Heart left ventricle (tissue), 16 donors: ENCODE data around the gene ASNSD1. TPM values are rescaled to one million over a fixed set of nuclear protein-coding genes. Genes with fewer than 3 reads are reported as not detected.

Experiments used
- ATAC-seq, 4 donors: fragments of 200-7000 bp; cut with Tn5 transposase; one replicate each; pipeline ENCODE4 v1.9.1; 2020 to 2022; ENCODE audit warnings: moderate library complexity in 4 of 4, mild to moderate bottlenecking in 3 of 4, moderate number of reproducible peaks in 1 of 4
- DNase-seq, 5 donors: peaks; one replicate each; pipeline ENCODE4 v3.0.0-alpha.2; 2020
- H3K27ac ChIP-seq, 12 donors: fragments of 200-600 bp; sonication (generic) in 4 of 12; one replicate each; pipeline versions ENCODE4 v1.5.0 to v1.8.0; 2016 to 2022; ENCODE audit warnings: mild to moderate bottlenecking in 2 of 12
- H3K27me3 ChIP-seq, 9 donors: fragments of 200-600 bp; sonication (generic) in 2 of 9; one replicate each; pipeline versions ENCODE4 v1.5.1 to v1.8.0; 2016 to 2022; ENCODE audit warnings: mild to moderate bottlenecking in 3 of 9
- H3K36me3 ChIP-seq, 9 donors: fragments of 200-600 bp; sonication (generic) in 2 of 9; one replicate each; pipeline versions ENCODE4 v1.5.0 to v1.8.0; 2018 to 2022; ENCODE audit warnings: mild to moderate bottlenecking in 2 of 9
- H3K4me1 ChIP-seq, 12 donors: fragments of 200-600 bp; sonication (generic) in 4 of 12; one replicate each; pipeline versions ENCODE4 v1.5.0 to v1.8.0; 2016 to 2022; ENCODE audit warnings: mild to moderate bottlenecking in 3 of 12
- H3K4me3 ChIP-seq, 12 donors: fragments of 200-600 bp; sonication (generic) in 4 of 12; one replicate each; pipeline versions ENCODE4 v1.5.0 to v1.8.0; 2017 to 2022; ENCODE audit warnings: mild to moderate bottlenecking in 9 of 12, moderate library complexity in 4 of 12
- H3K9me3 ChIP-seq, 12 donors: fragments of 200-600 bp; sonication (generic) in 4 of 12; one replicate each; pipeline versions ENCODE4 v1.5.0 to v1.8.0; 2016 to 2022; ENCODE audit warnings: mild to moderate bottlenecking in 1 of 12
- POLR2A ChIP-seq, 2 donors: fragments of 450-650 bp; IDR thresholded peaks; one replicate each; pipeline ENCODE4 v1.6.1; 2017; ENCODE audit warnings: antibody characterized with exemption in 2 of 2, mild to moderate bottlenecking in 2 of 2, moderate library complexity in 2 of 2
- WGBS, 4 donors: extraction: QIAGEN DNeasy Blood & Tissue Kit in 2 of 4; methylation state at CpG; one replicate each; pipeline versions ENCODE4 v1.1.5 to v1.1.7; 2013 to 2018; 5-methylcytosine and 5-hydroxymethylcytosine counted together
- intact Hi-C, 10 donors: fragments of 100-400 bp; cut with DNase I; formaldehyde crosslinking; loops; one replicate each; pipeline versions ENCODE4 v1.11.1 to v1.14.2; 2022
- polyA plus RNA-seq, 2 donors: library from polyadenylated mRNA; stranded (reverse); fragments of 200-250 nt; gene quantifications; one replicate each; pipeline ENCODE4 v1.2.3, GENCODE V29; 2013
- total RNA-seq, 9 donors: library from RNA; depleted of rRNA in 2 of 9; stranded (reverse); fragments of >200 nt in 2 of 9; fragmentation: NEBNext Ultra II Directional in 3 of 9; extraction: Animal tissue kit (Norgen Biotek cat#: 25700) in 3 of 9; gene quantifications; one replicate each; pipeline versions ENCODE4 v1.1.0 to v1.2.4, GENCODE V29; 2016 to 2023
- TF ChIP-seq, protein P1 (sequence below), 12 donors: fragments of 200-600 bp; sonication (generic) in 4 of 12; IDR thresholded peaks; one replicate each; pipeline versions ENCODE4 v1.5.0 to v1.8.0; 2018 to 2022; ENCODE audit warnings: antibody characterized with exemption in 12 of 12, mild to moderate bottlenecking in 5 of 12
- donor health status: ischemic (EF 13 %, LVEDD 7.1; RV severe dilation, severe dysfunction).
- donor health status: healthy with polysubstance abuse.
- donor health status: DM: no; HTN: yes; CAD: no.
- donor health status: DM: no; HTN: no; CAD: no.
- donor health status: ischemic (EF 25% LVEDD 6.9; RV normal size, moderate dysfunction).
- donor health status: ischemic (EF 25% LVEDD 5.7; RV mildly dilated, moderate dysfunction).
- donor health status: healthy.
- donor health status: DM: yes; HTN: yes; CAD: no.
- donor health status: ischemic (EF 35%, LVEDD 5.7; RV mildly dilated, moderate dysfunction).
- donor health status: nonischemic (EF 11% LVEDD 7.7; RV severe dilation, severe dysfunction).
- donor health status: DM: yes; HTN: yes; CAD: no.
- donor health status: PGD.
- donor health status: ischemic (EF 29% LVEDD 5.4; RV normal size, mild dysfunction).
- donor health status: nonischemic (EF 23%, LVEDD 6.1; RV moderate dilation, normal function).

ASNSD1 gene
- total and polyA plus RNA-seq, 11 donors, result 26.3 to 46.0 (median 32.4) TPM

GRCh38 chr2:189628817-189629530, 32.3 kb upstream of the ASNSD1 start:
- Histone ChIP-seq H3K27ac (peak overlapping the region in 5 of 12 donors; percentile 3 to 54 (median 47)), H3K27me3 (no peaks in the 10 kb centered on the region), H3K36me3 (no peaks in the 10 kb centered on the region), H3K4me1 (peaks cover 0 to 11% (median 0%) of the 10 kb centered on the region in 12 donors), H3K9me3 (no peaks in the 10 kb centered on the region), H3K4me3 (no peak overlapping the region)
- DNase-seq (no peak), ATAC-seq (peak in 3 of 4 donors; percentile 57 to 75 (median 62))
- intact Hi-C loops, result loop anchor here in 3 of 10 donors (2.0 to 5.0 kb wide), 2 partner anchors 47 to 162 kb away; partner anchors contain the start of gene SLC40A1 (in 2 of the 3)
- WGBS, 4 donors, result 86 to 90% (median 88%) methylated on average over 9 of the region's 9 CpGs
- TF ChIP-seq POLR2A (IDR thresholded peaks at IDR 0.05), result no peak
- TF ChIP-seq, protein P1, sequence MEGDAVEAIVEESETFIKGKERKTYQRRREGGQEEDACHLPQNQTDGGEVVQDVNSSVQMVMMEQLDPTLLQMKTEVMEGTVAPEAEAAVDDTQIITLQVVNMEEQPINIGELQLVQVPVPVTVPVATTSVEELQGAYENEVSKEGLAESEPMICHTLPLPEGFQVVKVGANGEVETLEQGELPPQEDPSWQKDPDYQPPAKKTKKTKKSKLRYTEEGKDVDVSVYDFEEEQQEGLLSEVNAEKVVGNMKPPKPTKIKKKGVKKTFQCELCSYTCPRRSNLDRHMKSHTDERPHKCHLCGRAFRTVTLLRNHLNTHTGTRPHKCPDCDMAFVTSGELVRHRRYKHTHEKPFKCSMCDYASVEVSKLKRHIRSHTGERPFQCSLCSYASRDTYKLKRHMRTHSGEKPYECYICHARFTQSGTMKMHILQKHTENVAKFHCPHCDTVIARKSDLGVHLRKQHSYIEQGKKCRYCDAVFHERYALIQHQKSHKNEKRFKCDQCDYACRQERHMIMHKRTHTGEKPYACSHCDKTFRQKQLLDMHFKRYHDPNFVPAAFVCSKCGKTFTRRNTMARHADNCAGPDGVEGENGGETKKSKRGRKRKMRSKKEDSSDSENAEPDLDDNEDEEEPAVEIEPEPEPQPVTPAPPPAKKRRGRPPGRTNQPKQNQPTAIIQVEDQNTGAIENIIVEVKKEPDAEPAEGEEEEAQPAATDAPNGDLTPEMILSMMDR (IDR thresholded peaks at IDR 0.05), result peak in 9 of 12 donors; percentile 17 to 52 (median 37)

DNA sequence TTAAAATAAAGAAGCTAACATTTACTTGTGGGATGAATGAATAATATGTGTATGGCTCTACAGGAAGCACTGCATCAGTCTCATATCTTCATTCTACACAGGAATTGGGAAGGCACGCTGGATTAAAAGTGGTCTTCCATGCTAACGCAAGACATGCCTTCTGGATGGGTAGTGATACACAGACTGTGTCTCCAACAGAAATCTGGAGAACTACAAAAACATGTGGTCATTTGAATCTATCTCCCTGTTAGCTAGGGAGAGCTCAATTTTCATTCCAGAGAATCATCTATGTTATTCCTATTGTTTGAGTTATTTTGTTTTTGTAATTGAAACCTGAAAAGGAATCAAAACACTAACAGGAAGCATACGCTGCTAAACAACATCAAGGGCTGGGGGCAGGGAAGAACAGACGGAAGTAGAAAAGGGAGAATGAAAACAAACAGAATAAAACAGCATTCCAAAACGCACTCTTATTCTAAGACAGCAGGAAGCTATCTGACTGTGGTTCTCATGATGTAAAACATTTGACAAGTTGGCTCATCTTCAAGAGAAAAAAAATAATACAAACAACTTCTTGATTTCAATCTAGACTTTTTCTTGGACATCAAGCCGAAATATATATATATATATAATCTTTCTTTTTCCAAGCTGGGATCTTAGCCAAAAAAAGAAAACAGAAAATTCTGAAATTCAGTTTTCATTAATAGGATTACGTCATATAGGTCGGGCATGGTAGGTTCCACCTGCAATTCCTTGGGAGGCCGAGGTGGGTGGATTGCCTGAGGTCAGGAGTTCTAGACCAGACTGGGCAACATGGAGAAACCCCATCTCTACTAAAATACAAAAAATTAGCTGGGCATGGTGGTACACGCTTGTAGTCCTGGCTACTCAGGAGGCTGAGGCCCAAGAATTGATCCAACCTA, 31.5 kb upstream of the ASNSD1 start:
- intact Hi-C loops, result loop anchor here in 9 of 10 donors (2.0 to 10.0 kb wide), 4 partner anchors 47 to 163 kb away; partner anchors contain the start of gene SLC40A1 (in 4 of the 9)
- H3K27ac ChIP-seq, result peak overlapping the region in 6 of 12 donors; percentile 3 to 54 (median 34)
- peak in 1 of 4 donors; percentile 49 for ATAC-seq

GRCh38 chr2:189631849-189632248, 29.4 kb upstream of the ASNSD1 start:
- Histone ChIP-seq H3K27me3 (no peaks in the 10 kb centered on the region), H3K27ac (no peak overlapping the region), H3K4me3 (no peak overlapping the region), H3K36me3 (no peaks in the 10 kb centered on the region), H3K4me1 (peaks cover 0 to 11% (median 0%) of the 10 kb centered on the region in 12 donors), H3K9me3 (no peaks in the 10 kb centered on the region)
- DNase-seq, result no peak
- WGBS, 4 donors, result 89 to 93% (median 91%) methylated on average over 4 of the region's 4 CpGs
- no peak for ATAC-seq
- TF ChIP-seq, protein P1 (IDR thresholded peaks at IDR 0.05), result no peak
- TF ChIP-seq POLR2A (IDR thresholded peaks at IDR 0.05), result no peak
- intact Hi-C loops, result loop anchor here (2.0 to 10.0 kb wide), 4 partner anchors 50 to 165 kb away; partner anchors contain the start of gene SLC40A1 (in 2 of the 10)

More for the DNA sequence above, 31.5 kb upstream of the ASNSD1 start:
- Histone ChIP-seq H3K9me3 (no peaks in the 10 kb centered on the region), H3K36me3 (no peaks in the 10 kb centered on the region), H3K27me3 (no peaks in the 10 kb centered on the region), H3K4me1 (peaks cover 0 to 11% (median 0%) of the 10 kb centered on the region in 12 donors), H3K4me3 (peak overlapping the region in 1 of 12 donors; percentile 2)
- DNase-seq, result no peak
- WGBS, 4 donors, result 61 to 70% (median 66%) methylated on average over 10 of the region's 10 CpGs
- TF ChIP-seq, protein P1 (IDR thresholded peaks at IDR 0.05), result no peak
- no peak for TF ChIP-seq POLR2A (IDR thresholded peaks at IDR 0.05)
